Ovary (tissue), 9 donors: Measurements from ENCODE around the gene TMEM145. TPM values are rescaled to one million over a fixed set of nuclear protein-coding genes. Genes with fewer than 3 reads are reported as not detected.

Experiments
- DNase-seq, 5 donors: peaks; one replicate each; pipeline ENCODE4 v3.0.0-alpha.2; 2019 to 2020
- H3K27ac ChIP-seq, 2 donors: fragments of 200-600 bp; one replicate each; pipeline versions ENCODE4 v1.5.1 to v1.8.0; 2019 to 2022
- H3K27me3 ChIP-seq: fragments of 200-600 bp; one replicate; pipeline ENCODE4 v1.8.0; 2022
- H3K36me3 ChIP-seq: fragments of 200-600 bp; sonication (generic); one replicate; pipeline ENCODE4 v1.5.1; 2019
- H3K4me1 ChIP-seq: one replicate; pipeline ENCODE4 v1.8.1; 2013; ENCODE audit warnings: mild to moderate bottlenecking, moderate library complexity; ENCODE audit not compliant: insufficient read depth
- H3K4me3 ChIP-seq: fragments of 200-600 bp; sonication (generic); one replicate; pipeline ENCODE4 v1.5.1; 2017
- H3K9me3 ChIP-seq, 2 donors: fragments of 200-600 bp in 1 of 2; sonication (generic) in 1 of 2; one replicate each; pipeline versions ENCODE4 v1.5.1 to v1.8.1; 2013 to 2019; ENCODE audit warnings: mild to moderate bottlenecking in 1 of 2, moderate library complexity in 1 of 2
- EP300 ChIP-seq: sonication (generic); formaldehyde crosslinking; IDR thresholded peaks from one replicate; pipeline ENCODE4 v1.6.1; 2017; ENCODE audit warnings: antibody characterized with exemption
- POLR2A ChIP-seq: fragments of 450-650 bp; IDR thresholded peaks from one replicate; pipeline ENCODE4 v1.6.1; 2017; ENCODE audit warnings: antibody characterized with exemption, mild to moderate bottlenecking, moderate library complexity
- WGBS, 3 donors: extraction: QIAGEN DNeasy Blood & Tissue Kit in 1 of 3; methylation state at CpG; one replicate each; pipeline versions ENCODE4 v1.1.5 to v1.1.7; 2013 to 2017; 5-methylcytosine and 5-hydroxymethylcytosine counted together
- intact Hi-C, 4 donors: fragments of 100-400 bp; cut with DNase I; formaldehyde crosslinking; loops; one replicate each; pipeline versions ENCODE4 v1.11.0 to v1.15.1; 2022 to 2023
- polyA plus RNA-seq, 2 donors: library from polyadenylated mRNA; stranded (reverse); fragments of 200-250 nt in 1 of 2; fragments of 350-450 nt in 1 of 2; fragmentation: Illumina TruSeq in 1 of 2; extraction: RNeasy Lipid Tissue Mini Kit (QIAGEN cat#74804) in 1 of 2; gene quantifications; one replicate each; pipeline ENCODE4 v1.2.3, GENCODE V29; 2013 to 2014
- total RNA-seq, 7 donors: library from RNA; depleted of rRNA in 2 of 7; stranded (reverse); fragments of >200 nt in 2 of 7; fragmentation: NEBNext Ultra II Directional in 3 of 7; extraction: Animal tissue kit (Norgen Biotek cat#: 25700) in 3 of 7; gene quantifications; one replicate each; pipeline versions ENCODE4 v1.1.0 to v1.2.4, GENCODE V29; 2016 to 2023
- TF ChIP-seq, protein P1 (sequence below), 3 donors: fragments of 450-650 bp in 2 of 3; fragments of 200-600 bp in 1 of 3; IDR thresholded peaks; one replicate each; pipeline versions ENCODE4 v1.5.1 to v1.8.0; 2016 to 2022; ENCODE audit warnings: antibody characterized with exemption in 3 of 3, mild to moderate bottlenecking in 1 of 3
- donor health status: DM: no; HTN: no; CAD: no; lungs with moderate emphysema.
- donor health status: DM: no; HTN: no; CAD: no.
- donor health status: Bipolar disorder and iron deficiency.
- donor health status: DM: yes; HTN: yes; CAD: no.
- donor health status: DM: no; HTN: no; CAD: no.
- donor health status: DM: yes; HTN: yes; CAD: no.

The TMEM145 gene
- total and polyA plus RNA-seq, 9 donors = 0.08 to 1.7 (median 0.30) TPM; not detected in 3

DNA sequence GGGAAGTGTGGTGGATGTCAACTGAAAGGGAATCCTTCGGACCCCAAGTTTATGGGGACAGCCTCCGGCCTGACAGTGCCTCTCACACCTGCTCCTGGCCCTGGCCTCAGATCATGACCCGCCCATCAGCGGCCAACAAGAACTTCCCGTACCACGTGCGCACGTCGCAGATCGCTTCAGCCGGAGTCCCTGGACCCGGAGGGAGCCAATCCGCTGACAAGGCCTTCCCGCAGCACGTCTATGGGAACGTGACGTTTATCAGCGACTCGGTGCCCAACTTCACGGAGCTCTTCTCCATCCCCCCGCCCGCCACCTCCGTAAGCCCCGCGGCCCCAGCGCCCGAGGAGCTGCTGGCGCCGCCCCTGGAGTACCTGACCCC, 10.4 kb downstream of the TMEM145 start:
- H3K4me1 ChIP-seq = peaks cover 8% of the 10 kb centered on the region
- TF ChIP-seq EP300 (no peak), POLR2A (no peak)
- TF ChIP-seq, protein P1, sequence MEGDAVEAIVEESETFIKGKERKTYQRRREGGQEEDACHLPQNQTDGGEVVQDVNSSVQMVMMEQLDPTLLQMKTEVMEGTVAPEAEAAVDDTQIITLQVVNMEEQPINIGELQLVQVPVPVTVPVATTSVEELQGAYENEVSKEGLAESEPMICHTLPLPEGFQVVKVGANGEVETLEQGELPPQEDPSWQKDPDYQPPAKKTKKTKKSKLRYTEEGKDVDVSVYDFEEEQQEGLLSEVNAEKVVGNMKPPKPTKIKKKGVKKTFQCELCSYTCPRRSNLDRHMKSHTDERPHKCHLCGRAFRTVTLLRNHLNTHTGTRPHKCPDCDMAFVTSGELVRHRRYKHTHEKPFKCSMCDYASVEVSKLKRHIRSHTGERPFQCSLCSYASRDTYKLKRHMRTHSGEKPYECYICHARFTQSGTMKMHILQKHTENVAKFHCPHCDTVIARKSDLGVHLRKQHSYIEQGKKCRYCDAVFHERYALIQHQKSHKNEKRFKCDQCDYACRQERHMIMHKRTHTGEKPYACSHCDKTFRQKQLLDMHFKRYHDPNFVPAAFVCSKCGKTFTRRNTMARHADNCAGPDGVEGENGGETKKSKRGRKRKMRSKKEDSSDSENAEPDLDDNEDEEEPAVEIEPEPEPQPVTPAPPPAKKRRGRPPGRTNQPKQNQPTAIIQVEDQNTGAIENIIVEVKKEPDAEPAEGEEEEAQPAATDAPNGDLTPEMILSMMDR (IDR thresholded peaks at IDR 0.05) = no peak
- intact Hi-C loops = no loop called here
- H3K27ac ChIP-seq = no peak overlapping the region
- H3K9me3 ChIP-seq = no peaks in the 10 kb centered on the region
- H3K36me3 ChIP-seq = no peaks in the 10 kb centered on the region
- 16 to 21% (median 20%) methylated on average over 28 to 29 of the region's 29 CpGs for WGBS, 3 donors
- H3K4me3 ChIP-seq = no peak overlapping the region
- H3K27me3 ChIP-seq = no peaks in the 10 kb centered on the region
- DNase-seq = no peak

DNA sequence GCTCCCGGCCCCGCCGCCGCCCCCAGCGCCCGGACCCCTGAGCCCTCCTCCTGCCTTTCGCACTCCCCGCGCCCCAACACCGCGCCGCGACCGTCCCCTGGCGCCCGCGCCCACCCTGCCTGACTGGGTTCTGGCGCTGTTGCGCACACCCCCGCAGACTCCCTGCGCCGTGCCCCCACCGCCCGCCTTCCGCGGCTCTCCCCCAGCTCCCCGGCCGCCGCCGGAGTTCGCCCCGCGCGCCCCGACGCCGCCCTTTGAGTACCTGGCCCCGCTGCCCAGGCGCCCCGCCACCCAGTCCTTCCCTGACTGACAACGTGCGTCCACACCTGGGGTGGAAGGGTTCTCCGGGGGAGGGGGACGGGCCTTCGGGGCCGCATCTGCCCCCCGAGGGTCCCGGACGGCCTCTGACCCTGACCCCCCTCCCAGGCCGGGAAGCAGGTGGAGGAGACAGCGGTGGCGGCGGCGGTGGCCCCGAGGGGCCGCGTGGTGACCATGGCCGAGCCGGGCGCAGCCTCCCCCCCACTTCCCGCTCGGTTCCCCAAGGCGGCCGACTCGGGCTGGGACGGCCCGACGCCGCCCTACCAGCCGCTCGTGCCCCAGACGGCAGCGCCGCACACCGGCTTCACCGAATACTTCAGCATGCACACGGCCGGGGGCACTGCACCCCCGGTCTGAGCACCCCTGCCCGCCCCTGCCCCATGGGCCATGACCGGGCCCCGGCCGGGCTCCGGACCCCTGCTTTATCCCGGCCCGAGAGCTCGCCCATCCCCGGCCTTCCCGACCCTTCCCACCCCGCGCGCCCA, 10.9 kb downstream of the TMEM145 start:
- no peaks in the 10 kb centered on the region for H3K36me3 ChIP-seq
- no peak overlapping the region for H3K27ac ChIP-seq
- intact Hi-C loops = no loop called here
- no peaks in the 10 kb centered on the region for H3K27me3 ChIP-seq
- H3K9me3 ChIP-seq = no peaks in the 10 kb centered on the region
- H3K4me1 ChIP-seq = peaks cover 8% of the 10 kb centered on the region
- DNase-seq = peak in 2 of 5 donors; percentile 42 to 46
- TF ChIP-seq EP300 (no peak), POLR2A (no peak)
- TF ChIP-seq, protein P1 (IDR thresholded peaks at IDR 0.05) = no peak
- peak overlapping the region; percentile 93 for H3K4me3 ChIP-seq
- 1 to 2% (median 1%) methylated on average over 29 to 92 of the region's 92 CpGs for WGBS, 3 donors

DNA sequence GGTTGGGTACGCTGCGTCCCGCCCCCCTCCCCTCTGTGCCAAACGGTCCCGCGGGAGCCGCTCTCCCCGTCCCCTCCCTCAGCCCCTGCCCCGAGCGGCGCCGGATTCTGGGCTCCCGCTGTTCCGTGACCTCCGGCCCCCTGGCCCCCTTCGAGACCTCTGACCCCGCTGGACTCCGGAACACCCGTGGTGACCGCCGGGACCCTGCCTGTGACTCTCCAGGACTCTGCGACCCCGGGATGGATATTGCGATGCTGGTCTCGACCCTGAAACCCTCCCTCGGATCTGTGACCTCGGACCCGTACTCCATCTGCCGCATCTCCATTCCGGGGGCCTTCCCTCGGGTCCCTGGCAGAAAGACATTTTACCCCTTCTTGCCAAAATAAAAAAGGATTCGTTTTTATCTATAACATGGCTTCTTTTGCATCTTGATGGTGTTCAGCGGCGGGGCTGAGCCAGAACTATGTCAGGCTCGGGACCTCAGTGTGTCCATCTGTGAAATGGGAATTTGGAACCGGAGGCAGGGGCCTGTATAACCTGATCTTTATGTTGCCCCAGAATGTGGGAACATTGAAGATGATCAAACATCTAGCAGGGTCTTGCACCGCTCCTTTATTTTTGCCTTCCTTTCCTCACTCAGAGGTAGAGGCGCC, 11.7 kb downstream of the TMEM145 start:
- intact Hi-C loops = no loop called here
- peak overlapping the region; percentile 93 for H3K4me3 ChIP-seq
- 1 to 3% (median 2%) methylated on average over 30 to 38 of the region's 38 CpGs for WGBS, 3 donors
- no peak overlapping the region for H3K27ac ChIP-seq
- H3K9me3 ChIP-seq = no peaks in the 10 kb centered on the region
- no peaks in the 10 kb centered on the region for H3K36me3 ChIP-seq
- peaks cover 8% of the 10 kb centered on the region for H3K4me1 ChIP-seq
- DNase-seq = peak in 4 of 5 donors; percentile 28 to 67 (median 64)
- TF ChIP-seq, protein P1 (IDR thresholded peaks at IDR 0.05) = peak in 2 of 3 donors; percentile 67 to 82
- no peak for TF ChIP-seq EP300
- H3K27me3 ChIP-seq = no peaks in the 10 kb centered on the region

DNA sequence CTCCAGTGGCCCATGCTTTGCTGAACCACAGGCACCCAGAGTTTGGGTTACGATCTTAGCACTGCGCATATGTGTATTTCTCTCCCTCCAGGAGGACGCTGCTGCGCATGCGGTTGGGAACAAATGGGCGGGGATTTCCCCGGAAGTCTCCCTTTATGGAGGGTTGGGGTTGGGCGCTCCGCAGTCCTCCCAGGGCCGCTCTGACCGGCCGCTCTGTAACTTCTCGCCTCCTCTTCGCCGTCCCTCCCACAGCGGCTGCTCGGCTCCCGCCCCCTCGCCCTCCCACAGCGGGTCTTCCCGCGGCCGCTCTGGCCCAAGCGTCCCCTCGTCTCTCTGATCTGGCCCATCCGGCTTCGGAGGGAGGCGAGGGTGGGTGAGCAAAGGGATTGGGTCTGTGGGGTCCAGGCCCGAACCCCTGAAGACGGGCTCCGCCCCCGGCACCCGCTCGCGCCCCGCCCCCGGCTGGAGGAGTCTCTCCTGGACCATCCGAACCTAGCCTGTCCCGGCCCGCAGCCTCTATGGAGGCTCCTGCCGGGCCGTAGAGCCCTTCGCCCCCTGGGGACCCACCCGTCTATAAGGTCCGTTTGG, 12.3 kb downstream of the TMEM145 start, which contains the start of gene MEGF8:
TSS of gene MEGF8 (plus strand) at position 328 of the 588 bp plus-strand sequence. CDS start 609 bp downstream, outside the sequence.
- Histone ChIP-seq H3K4me3 (peak within 1 kb of the TSS; percentile 93), H3K27ac (no peak within 1 kb of the TSS), H3K9me3 (no peaks in the 10 kb centered on the region), H3K36me3 (no peaks in the 10 kb centered on the region), H3K4me1 (peaks cover 8% of the 10 kb centered on the region), H3K27me3 (no peaks in the 10 kb centered on the region)
- no peak for TF ChIP-seq POLR2A
- no peak for TF ChIP-seq EP300
- TF ChIP-seq, protein P1 (IDR thresholded peaks at IDR 0.05) = peak in 1 of 3 donors; percentile 56
- DNase-seq = peak; percentile 97 to 98 (median 98)
- WGBS, 3 donors = 1 to 2% (median 1%) methylated on average over 44 to 45 of the region's 45 CpGs
- intact Hi-C loops = no loop called here
